Mesothelial cell of epicardium (in vitro differentiated cells): ENCODE data around the gene PPP2R3C. TPM values are rescaled to one million over a fixed set of nuclear protein-coding genes. Genes with fewer than 3 reads are reported as not detected.
"Not testable (repeated sequence)": the region's sequence is repeated elsewhere in the genome, so short reads cannot be mapped to it uniquely, and the experiment has no call there.

ENCODE experiments used
- DNase-seq, 2 experiments: peaks; one replicate each; pipeline ENCODE4 v3.0.0; 2021; ENCODE audit warnings: low spot score in 2 of 2; ENCODE audit not compliant: unreplicated experiment in 2 of 2
- H3K27ac Mint-ChIP-seq: 2 replicates; pipeline ENCODE4 v1.8.0; 2021; ENCODE audit warnings: mixed read lengths
- H3K27me3 Mint-ChIP-seq: 2 replicates; pipeline ENCODE4 v1.8.0; 2021; ENCODE audit warnings: low read depth, mixed read lengths
- H3K36me3 Mint-ChIP-seq: 2 replicates; pipeline ENCODE4 v1.8.0; 2021; ENCODE audit warnings: mixed read lengths
- H3K4me1 Mint-ChIP-seq: 2 replicates; pipeline ENCODE4 v1.8.0; 2021; ENCODE audit warnings: mixed read lengths
- H3K4me3 Mint-ChIP-seq: 2 replicates; pipeline ENCODE4 v1.8.0; 2021; ENCODE audit warnings: mild to moderate bottlenecking, moderate library complexity, mixed read lengths
- H3K9me3 Mint-ChIP-seq: 2 replicates; pipeline ENCODE4 v1.8.0; 2021; ENCODE audit warnings: mixed read lengths
- CTCF ChIP-seq: fragments of 200-600 bp; sonication (generic); IDR thresholded peaks from one replicate; pipeline ENCODE4 v1.5.0; 2021; ENCODE audit warnings: antibody characterized with exemption; ENCODE audit not compliant: unreplicated experiment
- total RNA-seq: library from RNA; stranded (reverse); gene quantifications from 3 replicates; pipeline ENCODE4 v1.2.1, GENCODE V29; 2021

Gene PPP2R3C
- total RNA-seq, 1 donor from 2014 or later = 25.2 TPM

- H3K9me3 Mint-ChIP-seq = no peaks in the 10 kb centered on the region
- no peak for TF ChIP-seq CTCF
- no peaks in the 10 kb centered on the region for H3K27me3 Mint-ChIP-seq
- no peak overlapping the region for H3K4me3 Mint-ChIP-seq
- H3K4me1 Mint-ChIP-seq = peaks cover 24% of the 10 kb centered on the region
- peaks cover 17% of the 10 kb centered on the region for H3K36me3 Mint-ChIP-seq
- H3K27ac Mint-ChIP-seq = peak overlapping the region; percentile 15
- no peak for DNase-seq
Measured at GRCh38 chr14:35159742-35160409, 38.1 kb upstream of the PPP2R3C start.

GRCh38 chr14:35158951-35159653 lies 37.3 kb upstream of the PPP2R3C start:
- Mint-ChIP-seq H3K36me3 (peaks cover 13% of the 10 kb centered on the region), H3K9me3 (no peaks in the 10 kb centered on the region), H3K27ac (peak overlapping the region; percentile 19), H3K4me1 (peaks cover 24% of the 10 kb centered on the region), H3K4me3 (no peak overlapping the region), H3K27me3 (no peaks in the 10 kb centered on the region)
- TF ChIP-seq CTCF = no peak
- DNase-seq = no peak

- no peak for DNase-seq
- Mint-ChIP-seq H3K27me3 (no peaks in the 10 kb centered on the region), H3K4me3 (no peak overlapping the region)
Measured at GRCh38 chr14:35158491-35158890, 36.7 kb upstream of the PPP2R3C start.

GRCh38 chr14:35155962-35156361 lies 34.2 kb upstream of the PPP2R3C start:
- TF ChIP-seq CTCF = no peak
- Mint-ChIP-seq H3K27me3 (no peaks in the 10 kb centered on the region), H3K9me3 (no peaks in the 10 kb centered on the region), H3K36me3 (peaks cover 27% of the 10 kb centered on the region), H3K27ac (peak overlapping the region; percentile 86), H3K4me1 (peaks cover 24% of the 10 kb centered on the region), H3K4me3 (no peak overlapping the region)
- DNase-seq = no peak

More at GRCh38 chr14:35158491-35158890, 36.7 kb upstream of the PPP2R3C start:
- no peak for TF ChIP-seq CTCF
- Mint-ChIP-seq H3K27ac (no peak overlapping the region), H3K9me3 (no peaks in the 10 kb centered on the region), H3K4me1 (peaks cover 24% of the 10 kb centered on the region), H3K36me3 (peaks cover 13% of the 10 kb centered on the region)

GRCh38 chr14:35154016-35154415 lies 32.2 kb upstream of the PPP2R3C start:
- no peak for TF ChIP-seq CTCF
- Mint-ChIP-seq H3K9me3 (no peaks in the 10 kb centered on the region), H3K36me3 (peaks cover 33% of the 10 kb centered on the region)

GRCh38 chr14:35152531-35152930 lies 30.7 kb upstream of the PPP2R3C start:
- not testable (repeated sequence) for H3K9me3 Mint-ChIP-seq, H3K27me3 Mint-ChIP-seq, H3K27ac Mint-ChIP-seq, H3K4me3 Mint-ChIP-seq, DNase-seq
- peaks cover 36% of the 10 kb centered on the region for H3K36me3 Mint-ChIP-seq
- H3K4me1 Mint-ChIP-seq = peaks cover 10% of the 10 kb centered on the region

More at GRCh38 chr14:35154016-35154415, 32.2 kb upstream of the PPP2R3C start:
- DNase-seq = no peak
- Mint-ChIP-seq H3K4me1 (peaks cover 13% of the 10 kb centered on the region), H3K4me3 (no peak overlapping the region), H3K27me3 (no peaks in the 10 kb centered on the region), H3K27ac (no peak overlapping the region)
